GM19043 (cell line): ENCODE results near the gene ALDH1A2.

ENCODE experiments used
- ATAC-seq: cut with Tn5 transposase; IDR thresholded peaks from one replicate; pipeline ENCODE4 v1.9.1; 2021; ENCODE audit warnings: low read depth; ENCODE audit not compliant: unreplicated experiment

ALDH1A2 gene

DNA sequence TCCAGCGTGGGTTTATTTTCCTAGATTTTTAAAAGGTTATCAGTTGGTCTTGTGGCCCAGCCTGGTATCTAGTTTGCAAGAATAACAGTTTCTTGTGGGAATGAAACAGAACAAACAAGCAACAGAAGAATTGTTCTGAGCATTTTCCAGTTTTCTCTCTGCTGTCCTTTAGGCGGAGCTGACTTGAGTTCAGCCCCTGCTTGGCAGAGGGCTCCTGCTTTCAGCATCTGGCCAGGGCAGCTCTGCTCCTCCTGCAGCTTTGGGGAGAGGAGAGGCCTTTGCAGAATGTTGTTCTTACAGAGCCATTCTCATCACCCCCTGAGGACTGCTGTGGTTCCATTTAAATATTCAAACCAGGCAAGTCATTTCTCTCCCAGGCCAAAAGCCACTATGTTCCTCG is 117.7 kb downstream of the ALDH1A2 start:
- ATAC-seq = no peak

- no peak for ATAC-seq
These were observed 118.2 kb downstream of the ALDH1A2 start for GRCh38 chr15:57947282-57947681.

DNA sequence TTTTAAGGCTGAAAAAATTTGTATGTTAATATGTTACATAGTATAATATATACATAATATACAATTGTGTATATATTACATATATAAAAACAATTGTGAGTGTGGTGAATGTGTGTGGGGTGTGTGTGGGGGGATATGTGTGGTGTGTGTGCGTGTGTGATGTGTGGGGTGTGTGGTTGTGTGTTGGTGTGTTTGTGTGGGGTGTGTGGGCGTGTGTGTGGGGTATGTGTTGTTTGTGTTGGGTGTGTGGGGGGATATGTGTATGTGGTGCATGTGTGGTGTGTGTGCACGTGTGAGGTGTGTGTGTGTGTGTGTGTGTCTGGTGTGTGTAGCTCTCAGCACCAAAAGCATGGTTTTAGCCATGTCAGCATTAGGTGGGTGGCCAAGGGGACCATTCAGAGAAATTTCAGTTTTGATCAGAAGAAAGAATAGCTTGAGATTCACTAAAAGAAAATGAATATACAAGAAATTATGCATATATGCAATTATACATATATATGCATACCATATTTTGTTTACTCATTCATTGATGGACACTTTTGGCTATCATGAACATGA is 118.9 kb downstream of the ALDH1A2 start:
- no peak for ATAC-seq

- no peak for ATAC-seq
These were observed 119.9 kb downstream of the ALDH1A2 start for GRCh38 chr15:57945616-57946015.

DNA sequence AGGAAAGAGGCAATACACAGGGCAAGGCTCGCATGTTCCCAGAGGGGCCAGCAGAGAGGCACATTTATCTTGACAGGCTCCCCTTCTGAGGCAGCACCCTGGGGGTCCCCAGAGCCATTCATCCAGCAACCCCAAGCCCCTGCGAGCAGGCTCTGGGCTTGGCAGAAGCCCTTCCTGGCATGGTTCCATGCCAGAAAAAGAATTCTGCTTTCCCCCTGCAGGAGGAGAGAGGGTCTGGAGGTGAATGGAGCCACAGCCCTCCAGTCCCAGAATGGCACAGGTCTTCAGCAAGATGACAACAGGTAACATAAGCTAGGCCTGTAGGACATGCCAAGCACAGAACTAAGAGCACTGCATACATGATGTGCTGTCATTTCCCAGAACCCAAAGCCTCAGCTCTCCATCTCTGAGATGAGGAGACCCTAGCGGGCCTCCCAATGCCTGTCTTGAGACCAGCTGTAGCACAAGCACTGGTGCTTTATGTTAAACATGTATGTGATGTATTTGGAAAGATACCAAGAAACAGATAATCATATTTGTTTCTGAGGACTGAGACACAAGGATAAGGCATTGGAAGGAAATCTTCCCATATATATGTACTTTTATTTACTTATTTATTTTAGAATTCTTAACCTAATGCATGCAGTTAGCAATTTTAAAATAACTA is 121.6 kb downstream of the ALDH1A2 start:
- ATAC-seq = no peak

- no peak for ATAC-seq
These were observed 122.3 kb downstream of the ALDH1A2 start for GRCh38 chr15:57943171-57943570.

- no peak for ATAC-seq
These were observed 123.7 kb downstream of the ALDH1A2 start for GRCh38 chr15:57941816-57942215.

- no peak for ATAC-seq
These were observed 133.2 kb downstream of the ALDH1A2 start for GRCh38 chr15:57932348-57932747.

DNA sequence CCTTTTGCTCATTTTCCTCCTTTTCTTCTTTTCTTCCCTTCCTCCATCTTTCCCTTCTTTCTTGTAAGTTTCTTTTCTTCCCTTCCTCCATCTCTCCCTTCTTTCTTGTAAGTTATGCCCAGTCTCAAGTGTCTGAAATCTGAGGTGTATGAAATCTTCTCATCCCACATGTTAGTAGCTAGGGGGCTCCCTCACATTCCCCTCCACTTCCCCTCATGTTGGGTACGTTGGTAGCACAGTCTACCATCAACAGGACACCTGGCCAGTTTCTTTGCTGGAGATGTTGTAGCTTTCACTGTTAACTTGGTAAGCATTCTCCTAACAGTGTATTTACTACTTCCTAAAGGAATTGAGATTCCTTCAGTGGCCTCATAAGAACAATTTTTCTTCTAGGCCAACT is 133.9 kb downstream of the ALDH1A2 start:
- ATAC-seq = no peak

DNA sequence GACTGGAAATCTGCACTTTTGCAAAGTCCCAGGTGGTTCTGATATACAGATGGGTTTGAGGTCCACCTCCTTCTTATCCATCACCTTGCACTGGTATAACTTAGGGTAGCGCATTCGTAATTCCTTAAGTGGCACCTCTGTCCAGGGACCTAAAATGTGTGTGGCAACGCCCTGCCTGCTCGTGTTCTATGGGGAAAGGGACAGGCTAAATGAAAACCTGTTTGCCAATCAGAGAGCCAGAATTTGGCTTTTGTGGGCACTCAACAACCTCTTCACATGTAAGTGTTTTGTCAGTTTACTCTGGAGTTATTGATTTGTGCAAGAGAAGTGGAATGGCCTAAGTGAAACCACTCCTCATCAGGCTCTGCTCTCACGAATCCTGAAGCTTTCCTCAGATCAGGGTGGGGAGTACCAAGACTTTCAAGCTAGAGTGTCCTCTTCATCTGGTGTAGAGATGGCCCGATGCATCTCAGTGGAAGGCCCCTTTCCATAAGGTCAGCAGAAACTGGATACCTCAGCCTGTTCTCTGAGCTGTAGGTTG is 138.3 kb downstream of the ALDH1A2 start:
- no peak for ATAC-seq

DNA sequence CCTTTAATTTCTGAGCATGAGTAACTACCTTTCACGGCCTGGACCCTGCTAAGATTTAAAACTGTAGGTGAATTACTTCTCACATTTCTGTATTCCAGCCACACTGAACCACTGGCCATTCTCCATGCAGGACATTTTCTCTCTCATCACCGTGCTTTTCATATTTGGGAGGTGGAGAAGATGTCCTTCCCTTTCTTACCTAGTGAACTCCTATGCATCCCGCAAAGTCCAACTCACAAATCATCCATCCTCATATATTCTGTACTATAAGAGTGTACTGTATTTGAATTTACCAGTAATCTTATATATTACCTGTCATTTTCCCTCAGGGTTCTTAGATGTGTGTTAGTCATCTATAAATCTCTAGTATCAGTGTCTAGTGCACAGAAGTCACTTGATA is 139.9 kb downstream of the ALDH1A2 start:
- no peak for ATAC-seq

DNA sequence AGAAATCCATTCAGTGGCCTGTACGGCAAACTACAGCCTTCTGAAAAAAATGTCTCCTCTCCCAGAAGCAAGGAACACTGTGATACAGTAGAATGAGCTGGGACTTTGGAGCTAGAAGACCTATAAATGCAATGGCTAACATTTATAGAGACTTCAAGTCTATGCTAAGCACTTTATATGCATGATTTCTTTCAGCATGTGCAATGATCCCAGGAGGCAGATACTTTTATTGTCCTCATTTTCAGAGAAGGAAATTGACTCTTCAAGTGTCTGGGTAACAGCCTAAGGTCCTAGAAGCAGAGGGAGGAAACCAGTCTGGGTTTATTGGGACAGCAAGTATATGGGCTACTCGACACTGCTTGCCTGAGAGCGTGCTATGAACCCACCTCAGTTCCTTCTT is 140.9 kb downstream of the ALDH1A2 start:
- ATAC-seq = no peak

GRCh38 chr15:57923750-57924149 is 141.8 kb downstream of the ALDH1A2 start:
- ATAC-seq = no peak

DNA sequence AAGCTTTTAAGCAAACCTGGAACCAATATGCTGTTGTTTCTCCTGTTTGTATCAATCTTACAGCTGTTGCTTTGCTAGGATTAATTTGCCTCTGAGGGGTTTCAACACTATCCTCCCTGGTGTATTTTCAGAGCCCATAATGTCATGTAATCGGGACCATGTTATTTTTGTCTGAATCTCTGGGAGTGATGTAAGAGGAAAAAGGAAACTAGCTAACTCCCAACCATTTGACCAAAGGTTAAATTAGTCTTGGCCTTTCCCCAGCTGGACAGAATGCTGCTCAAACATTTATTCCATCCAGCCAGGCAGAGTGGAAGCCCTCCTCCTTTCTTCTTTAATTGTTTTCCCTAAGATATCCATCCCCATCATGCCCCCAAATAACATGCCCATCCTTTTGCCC is 142.2 kb downstream of the ALDH1A2 start:
- no peak for ATAC-seq

- ATAC-seq = no peak
These were observed 142.7 kb downstream of the ALDH1A2 start for GRCh38 chr15:57922776-57923175.

DNA sequence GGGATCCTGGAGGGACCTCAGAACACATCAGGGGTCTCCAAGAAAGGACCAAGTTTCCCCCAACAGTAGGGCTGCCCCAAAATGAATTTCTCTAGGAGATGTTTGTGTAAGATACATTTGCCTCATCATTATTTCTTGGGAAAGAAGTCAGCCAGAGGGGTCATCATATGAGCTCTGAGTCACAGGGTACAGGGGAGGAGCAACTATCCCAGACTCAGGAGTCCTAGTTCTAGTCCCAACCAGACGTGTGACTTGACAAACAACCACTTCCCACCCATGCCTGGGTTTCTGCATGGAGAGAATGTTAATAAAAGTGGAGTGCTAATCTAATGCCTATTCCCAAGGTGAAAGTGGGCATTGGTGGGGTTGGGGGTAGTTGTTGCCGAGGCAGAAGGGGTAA is 144.1 kb downstream of the ALDH1A2 start:
- no peak for ATAC-seq

DNA sequence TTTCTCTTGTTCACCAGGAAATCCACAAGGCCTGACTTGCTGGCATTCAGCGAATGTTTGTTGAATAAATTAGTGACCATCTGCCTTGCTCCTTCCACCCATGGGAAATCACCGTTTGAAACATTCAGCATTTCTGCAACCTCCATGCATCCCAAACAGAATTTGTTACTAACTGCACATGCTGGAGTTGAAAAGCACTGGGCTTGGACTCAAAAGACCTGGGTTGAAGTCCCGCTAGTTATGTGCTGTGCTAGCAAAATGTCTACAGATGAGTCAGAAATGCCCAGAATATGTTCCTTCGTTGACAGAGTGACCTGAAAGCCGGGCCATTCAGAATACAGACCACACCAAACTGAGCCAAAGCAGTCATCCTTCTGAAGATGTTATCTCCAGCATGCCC is 144.6 kb downstream of the ALDH1A2 start:
- ATAC-seq = no peak

- ATAC-seq = no peak
These were observed 145.8 kb downstream of the ALDH1A2 start for GRCh38 chr15:57919754-57920153.

- ATAC-seq = no peak
These were observed 147.5 kb downstream of the ALDH1A2 start for GRCh38 chr15:57917998-57918397.

DNA sequence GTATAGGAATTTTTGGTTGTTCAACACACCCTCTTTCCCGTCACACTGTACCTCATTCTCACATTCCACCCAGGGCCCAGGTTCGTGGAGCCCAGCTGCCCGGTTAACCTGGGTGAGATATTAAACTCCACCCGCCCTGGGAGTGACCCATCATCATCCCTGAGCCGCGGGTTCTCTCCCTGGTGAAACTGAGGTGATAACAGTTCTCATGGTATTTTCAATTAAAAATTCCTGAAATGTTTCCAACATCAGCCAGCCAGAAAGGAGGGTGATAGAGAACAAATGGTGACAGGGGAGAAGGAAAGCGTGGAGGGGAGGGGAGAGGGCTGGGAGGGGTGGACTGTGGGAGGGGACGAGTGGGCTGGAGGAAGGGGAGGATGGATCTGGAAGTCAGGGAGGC is 148.8 kb downstream of the ALDH1A2 start:
- ATAC-seq = no peak

DNA sequence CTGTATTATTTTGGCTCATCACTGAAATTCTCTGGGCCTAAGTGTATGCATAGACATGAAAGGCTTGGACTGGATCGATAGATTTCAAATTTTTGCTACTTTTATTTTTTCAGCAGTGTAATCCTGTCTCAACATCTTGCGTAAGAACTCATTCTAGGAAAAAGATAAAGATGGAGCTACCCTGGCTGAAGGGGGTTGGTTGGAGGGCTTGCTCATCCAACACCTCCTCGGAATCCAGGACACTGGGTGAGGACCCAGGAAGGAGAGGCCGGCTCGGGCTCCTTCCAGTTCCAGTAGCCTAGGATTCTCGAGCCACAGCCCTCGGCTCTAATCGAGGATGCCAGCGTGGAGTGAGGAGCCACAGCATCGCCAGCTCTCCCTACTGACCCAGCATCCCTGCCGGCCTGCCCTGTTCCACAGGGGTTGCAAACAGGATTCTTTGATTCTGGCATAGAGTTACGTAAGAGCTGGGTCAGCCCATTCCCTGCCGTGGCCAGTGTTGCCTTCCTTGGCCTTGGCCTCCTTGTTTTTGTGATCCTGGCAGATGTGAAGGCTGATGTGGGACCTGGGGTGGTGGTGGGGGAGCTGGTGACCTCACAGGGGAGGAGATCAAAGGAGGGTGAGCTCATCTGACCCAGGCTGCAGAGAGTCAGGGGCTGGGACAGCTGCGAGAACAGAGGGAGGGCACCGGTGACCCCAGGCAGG is 149.5 kb downstream of the ALDH1A2 start:
- ATAC-seq = no peak
